COR-L47 (cell line): ENCODE results near the gene RAD51B.
"Not testable (repeated sequence)": the region's sequence is repeated elsewhere in the genome, so short reads cannot be mapped to it uniquely, and the experiment has no call there.

Source experiments
- DNase-seq: peaks from one replicate; lab custom pipeline; 2025; lab: John Stamatoyannopoulos, UW

RAD51B gene

DNA sequence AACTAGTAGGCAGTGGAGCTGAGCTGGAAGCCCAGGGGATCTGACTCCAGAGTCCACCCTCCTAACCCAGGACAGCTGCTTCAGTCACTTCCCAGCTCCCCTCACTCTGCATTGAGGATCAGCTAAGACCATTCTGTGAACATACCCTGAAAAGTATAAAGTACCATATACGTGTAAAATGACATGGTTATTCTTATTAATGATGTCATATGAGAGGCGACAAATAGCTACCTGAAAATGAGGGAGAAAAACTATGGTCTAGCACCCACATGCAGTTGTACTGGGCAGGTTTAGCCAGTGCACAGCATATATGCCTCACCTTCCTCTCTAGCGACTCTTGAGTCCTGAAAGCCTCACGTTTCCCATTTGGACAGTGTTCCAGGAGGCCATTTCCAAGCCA lies 461.9 kb downstream of the RAD51B start:
- no peak for DNase-seq

DNA sequence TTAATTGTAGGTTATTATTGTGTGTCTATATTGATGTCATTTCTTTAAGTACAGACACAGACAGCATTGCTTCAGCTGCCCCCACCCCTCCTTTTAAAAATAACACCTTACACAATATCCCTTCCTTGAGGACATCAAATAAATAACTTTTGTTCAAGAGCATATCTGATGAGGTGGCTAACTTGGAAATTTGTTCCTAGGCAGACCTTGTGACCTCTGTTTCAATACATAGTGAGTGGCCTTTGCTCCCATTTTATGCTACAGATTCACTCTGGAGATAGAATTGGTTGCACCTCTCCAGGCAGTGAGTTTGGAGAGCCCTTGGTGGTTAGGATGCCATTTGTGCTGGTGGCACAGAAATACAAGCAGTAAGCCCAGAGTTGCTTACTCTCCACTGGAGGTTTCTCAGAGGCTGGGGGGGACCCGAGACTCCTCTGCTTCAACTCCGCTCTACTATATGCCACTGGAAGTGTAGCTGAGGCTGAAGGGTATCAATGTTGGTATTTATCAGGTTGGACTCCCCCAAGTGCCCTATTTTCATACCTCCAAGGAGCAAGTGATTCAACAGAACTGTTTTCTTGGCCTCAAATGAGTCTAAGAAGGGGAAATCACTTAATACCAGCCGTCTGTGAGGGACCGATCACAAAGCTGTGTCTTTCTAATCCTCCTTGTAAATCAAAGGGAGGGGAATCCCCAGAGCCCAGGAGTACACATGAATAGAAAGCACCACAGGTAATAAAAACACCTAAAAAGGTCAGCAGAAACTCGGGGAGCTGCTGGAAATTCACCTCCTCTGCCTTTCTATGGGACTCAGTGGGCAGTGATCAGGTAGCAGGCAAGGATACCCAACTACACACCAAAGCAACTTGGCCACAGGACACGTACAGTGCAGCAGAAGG lies 463.1 kb downstream of the RAD51B start:
- no peak for DNase-seq

DNA sequence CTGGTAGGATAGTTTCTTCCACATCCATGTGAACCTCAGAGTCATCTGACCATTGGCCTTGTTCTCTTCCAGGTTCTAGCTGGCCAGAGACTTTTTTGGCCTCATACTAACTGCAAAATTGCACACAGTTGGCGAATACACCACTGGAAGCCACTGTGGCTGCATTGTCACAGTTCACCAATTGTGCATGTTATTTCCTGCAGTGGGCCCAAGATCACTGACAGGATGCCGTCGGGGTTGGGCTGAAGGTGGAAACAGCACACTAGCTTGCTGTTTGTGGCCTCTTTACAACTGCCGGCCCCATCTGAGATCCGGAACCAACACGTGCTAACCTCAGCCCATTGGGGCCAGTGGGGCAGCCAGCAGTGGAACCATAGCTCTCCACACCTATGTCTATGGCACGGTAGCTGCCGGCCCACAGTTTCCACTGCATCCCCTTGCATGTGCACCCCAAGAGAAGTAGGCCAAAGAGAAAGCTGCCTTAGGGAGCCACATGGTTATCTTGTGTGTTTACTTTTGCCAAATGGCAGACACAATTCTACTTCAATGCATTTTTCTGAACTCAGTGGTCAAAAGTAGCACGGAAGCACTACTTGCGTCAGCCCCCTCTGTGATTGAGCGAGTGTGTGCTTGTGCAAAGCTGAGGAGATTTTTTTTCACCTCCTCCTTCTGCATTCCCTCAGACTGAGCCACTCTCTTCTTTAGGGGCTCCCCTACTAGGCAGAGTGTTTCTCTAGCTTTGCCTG lies 464.0 kb downstream of the RAD51B start:
- DNase-seq: no peak

DNA sequence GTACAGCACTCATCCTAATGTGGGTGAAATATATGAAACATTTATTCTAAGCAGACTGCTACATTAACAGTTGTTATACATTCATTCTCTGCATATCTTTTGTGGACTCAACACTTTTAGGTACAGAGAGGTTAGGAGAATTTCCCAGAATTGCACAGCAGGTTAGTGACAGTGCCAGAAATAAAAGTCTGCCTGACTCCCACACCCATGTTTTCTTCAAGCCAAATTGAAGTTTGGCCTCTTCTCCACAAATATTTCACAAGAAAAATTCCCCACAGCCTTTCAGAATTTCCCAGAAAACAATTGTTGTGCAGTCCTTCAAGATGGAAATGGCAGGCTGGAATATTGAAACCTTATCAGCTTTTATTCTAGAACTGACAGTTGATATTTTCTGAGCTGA lies 464.8 kb downstream of the RAD51B start:
- DNase-seq: no peak

DNA sequence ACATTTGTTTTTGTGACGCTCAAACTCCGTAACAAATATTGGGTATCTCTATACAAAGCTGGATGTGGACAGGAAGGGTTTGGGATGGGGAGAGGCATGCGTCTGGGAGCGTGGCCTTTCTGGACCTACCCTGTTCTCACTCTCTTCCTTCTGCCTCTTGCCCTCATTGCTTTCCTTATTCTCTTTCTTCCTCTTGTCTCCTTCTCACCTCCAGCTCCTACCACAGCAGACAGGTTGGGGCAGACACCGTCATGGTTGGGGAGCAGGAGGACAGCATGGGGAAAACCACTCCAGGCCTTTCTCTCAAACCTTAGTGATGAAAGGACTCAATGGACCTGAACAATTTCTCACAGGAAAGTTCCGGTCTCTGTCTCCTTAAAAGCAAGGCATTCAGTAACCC lies 465.3 kb downstream of the RAD51B start:
- no peak for DNase-seq

DNA sequence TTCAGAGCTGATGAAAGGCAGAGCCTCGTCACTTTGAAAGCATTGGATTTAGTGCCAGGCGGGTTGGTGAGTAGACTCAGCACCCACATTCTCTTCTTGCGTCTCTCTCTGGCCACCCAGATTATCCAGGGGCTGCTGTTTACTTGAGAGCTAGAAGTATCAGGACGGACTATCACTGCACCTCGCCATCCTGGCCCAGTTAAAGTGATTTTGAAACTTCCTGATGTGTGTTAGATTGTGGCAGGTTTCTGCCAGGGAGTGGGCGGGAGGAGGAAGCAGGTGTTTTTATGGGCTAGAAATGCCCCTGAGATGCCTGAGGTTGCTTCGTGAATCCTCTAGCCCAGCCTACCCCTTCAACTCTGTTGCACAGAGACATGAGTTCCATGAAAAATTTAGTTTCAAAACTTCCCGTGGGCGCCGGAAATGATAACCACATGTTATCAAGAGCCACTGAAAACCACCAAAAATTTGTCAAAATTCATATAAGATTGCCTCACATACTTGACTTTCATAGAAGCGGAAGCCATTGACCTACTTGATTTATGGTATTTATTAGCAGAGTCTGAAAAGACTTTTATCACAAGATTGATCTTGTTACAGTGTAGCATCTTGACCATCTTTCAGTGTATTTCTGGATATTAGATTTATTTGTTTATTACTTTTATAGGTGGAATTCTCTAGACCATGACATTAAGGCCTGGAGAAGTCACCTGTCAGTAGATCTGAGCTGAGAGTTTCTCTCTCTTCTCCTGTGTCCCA lies 466.0 kb downstream of the RAD51B start:
- no peak for DNase-seq

DNA sequence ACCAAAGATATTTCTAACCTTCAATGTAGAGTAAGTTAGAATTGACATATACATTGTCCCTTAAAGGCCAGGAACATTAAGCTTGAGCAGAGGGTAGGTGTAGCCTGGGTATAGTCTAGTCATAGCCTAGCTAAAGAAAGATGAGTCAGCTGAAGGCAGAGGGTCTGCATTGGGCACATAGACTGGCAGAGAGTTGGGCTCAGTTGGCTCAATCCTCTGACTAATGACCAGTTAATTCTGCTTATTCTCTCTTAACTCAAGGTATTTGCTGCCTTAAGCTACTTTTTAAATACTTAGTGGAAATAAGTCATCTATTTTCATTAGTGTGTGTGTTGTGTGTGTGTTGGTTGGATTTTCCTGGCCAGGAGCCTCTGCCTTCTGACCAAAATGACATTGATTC lies 467.1 kb downstream of the RAD51B start:
- no peak for DNase-seq

DNA sequence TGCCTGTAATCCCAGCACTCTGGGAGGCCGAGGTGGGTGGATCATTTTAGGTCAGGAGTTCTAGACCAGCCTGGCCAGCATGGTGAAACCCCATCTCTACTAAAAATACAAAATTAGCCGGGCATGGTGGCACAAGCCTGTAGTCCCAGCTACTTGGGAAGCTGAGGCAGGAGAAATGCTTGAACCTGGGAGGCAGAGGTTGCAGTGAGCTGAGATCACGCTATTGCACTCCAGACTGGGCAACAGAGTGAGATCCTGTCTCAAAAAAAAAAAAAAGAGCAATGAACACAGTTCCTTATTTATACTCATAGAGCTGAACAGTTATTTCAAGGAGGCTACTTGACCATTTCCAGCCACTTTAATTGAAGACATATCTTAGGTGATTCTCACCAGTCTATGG lies 469.9 kb downstream of the RAD51B start:
- not testable (repeated sequence) for DNase-seq

DNA sequence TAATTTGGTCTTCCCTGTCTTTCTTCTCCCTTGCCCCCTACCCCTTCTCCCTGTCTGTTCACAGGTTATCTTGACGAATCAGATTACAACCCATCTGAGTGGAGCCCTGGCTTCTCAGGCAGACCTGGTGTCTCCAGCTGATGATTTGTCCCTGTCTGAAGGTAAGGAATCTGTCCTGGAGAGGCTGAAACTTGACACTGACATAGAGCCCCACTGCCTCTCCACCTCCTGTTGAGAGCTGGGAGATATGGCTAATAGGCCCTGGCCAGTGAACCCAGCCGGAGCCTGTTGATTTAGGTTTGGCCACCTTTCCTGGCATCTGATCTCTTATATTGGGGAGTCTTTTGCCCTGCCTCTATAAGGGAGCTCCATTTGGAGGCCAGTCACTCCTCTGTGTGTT lies 472.2 kb downstream of the RAD51B start:
- no peak for DNase-seq

DNA sequence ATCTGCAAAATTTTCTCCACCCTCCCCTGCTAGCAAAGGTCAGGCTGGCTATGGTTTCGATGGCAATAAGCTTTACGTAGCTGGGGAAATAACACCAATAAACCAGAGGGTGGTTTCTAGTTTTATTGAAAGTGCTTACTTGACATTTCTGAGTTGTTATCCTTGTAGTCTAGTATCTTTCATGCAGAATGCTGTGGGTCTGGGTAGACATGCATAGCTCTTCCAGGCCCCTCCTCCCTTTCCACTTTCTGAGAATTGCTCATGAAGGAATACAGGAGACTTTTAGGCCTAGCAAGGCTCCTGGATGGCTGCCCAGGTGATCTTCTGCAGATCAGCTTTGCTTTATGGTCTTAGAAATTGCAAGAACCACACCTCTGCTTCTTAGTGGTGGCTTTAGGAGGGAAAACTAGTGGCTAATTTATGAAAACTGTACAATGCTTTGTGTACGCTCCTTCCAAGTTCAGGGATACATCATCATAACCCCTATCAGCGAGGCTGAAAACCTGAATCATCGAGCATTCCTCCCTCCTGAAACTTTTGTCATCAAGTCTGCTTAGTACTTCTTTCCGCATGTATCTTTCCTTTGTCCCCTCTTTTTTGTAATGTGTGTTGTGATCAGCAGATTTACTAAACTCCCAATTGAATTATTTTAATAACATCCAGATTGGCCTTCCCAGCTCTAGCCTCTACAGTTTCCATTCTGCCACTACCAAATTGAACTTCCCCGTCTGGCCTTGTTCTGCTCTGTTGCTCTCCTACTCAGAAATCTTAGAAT lies 473.0 kb downstream of the RAD51B start:
- DNase-seq: no peak

DNA sequence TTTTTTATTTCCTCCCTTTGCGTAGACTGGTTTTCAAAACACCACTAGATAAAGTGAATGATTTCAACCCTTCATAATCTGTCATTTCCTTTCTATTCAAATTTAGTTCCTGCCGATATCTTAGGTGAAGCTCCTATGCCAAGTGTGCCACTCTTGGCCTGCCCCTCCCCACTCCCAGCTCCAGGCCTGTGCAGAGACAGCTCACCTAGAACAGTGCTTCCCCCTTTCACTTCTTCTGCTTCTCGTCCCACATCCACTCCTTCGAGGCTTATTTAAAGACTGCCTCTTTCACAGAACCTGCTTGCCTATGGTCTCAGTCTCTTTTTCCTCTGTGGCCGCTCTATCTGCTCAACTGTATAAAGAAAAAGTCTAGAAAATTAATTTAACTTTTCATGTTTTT lies 473.8 kb downstream of the RAD51B start:
- DNase-seq: no peak

DNA sequence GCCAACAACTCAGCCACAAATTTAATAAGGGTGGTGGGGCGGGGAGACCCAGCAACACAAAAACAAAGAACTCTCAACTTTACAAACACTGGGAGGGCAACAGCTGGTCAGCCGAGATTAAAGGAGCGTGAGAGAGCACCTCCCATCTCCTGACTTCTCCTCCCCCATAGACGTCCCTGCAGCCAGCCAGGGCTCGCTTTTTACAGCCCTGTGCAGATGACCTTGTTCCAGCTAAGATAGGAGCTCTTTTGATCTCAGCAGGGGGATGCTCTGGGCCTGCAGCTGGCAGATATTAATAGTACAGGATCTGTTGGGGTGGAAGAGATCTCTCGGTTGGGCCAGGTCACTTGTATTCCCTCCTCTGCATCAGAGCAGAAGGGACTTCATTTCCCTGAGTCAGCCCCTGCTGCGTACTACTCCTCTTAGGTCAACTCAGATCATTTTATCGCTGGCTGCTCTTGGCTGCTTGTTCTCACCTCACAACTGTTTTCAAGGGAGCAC lies 475.8 kb downstream of the RAD51B start:
- DNase-seq: no peak

DNA sequence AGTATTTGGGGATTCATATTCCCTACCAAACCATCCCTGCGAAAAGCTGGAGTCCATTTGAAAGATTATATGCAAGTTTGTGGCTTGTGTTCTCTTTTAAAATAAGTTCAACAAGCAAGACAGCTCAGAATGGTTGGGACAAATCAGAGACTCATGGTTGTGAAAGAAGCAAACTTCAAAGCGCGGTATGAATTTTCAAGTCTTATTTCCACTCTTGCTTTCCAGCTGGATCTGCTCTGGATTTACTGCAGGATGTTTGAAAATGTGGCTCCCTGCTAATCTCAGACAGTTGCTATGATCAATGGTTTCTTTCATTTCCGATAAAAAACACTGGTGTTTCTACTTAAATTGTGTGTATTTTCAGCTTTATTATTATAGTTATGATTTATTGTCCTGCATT lies 477.5 kb downstream of the RAD51B start:
- DNase-seq: no peak

DNA sequence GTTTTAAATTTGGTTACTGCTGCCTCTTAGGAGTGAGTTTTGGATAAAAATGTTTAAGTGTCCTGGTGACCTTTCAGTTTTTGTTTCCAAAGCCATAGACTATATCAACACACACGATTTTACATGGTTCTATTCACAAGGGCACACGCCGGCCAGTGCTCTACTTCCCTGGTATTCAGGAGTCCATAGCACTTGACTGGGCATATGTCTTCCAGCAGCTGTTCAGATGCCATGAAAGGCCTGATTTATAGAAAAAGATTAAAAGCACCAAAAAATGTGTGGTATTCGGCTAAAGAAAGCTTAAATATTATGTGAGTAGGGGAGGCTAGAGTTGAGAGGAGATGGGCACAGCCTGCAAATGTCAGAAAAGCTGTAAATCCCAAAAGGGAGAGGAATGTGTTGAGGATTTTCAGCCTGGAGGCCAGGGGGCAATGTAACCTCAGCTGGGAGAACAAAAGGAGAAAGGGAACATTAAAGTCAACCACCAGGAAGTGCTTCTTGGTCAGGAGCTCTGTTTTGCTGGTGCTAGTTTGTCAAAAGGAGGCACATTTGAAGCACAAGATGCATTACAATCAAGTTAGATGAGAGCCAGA lies 478.4 kb downstream of the RAD51B start:
- no peak for DNase-seq

DNA sequence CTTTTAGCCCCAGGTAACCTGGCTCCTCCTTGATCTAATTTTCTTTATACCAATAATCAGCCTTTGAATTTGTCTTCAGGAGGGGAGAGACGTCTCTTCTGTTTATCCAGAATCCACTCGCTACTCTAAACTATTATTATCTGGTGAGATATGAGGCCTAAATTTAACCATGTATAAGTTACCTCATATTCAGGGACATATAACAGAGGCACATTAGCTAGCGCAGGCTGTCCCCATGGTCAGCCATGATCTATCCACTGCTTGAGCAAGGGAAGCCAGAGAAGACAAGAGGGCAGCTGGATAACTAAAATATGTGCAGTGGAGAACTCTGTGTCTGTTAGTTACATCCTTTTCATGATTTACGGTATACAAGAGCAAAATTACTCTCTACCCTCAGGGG lies 481.0 kb downstream of the RAD51B start:
- no peak for DNase-seq

DNA sequence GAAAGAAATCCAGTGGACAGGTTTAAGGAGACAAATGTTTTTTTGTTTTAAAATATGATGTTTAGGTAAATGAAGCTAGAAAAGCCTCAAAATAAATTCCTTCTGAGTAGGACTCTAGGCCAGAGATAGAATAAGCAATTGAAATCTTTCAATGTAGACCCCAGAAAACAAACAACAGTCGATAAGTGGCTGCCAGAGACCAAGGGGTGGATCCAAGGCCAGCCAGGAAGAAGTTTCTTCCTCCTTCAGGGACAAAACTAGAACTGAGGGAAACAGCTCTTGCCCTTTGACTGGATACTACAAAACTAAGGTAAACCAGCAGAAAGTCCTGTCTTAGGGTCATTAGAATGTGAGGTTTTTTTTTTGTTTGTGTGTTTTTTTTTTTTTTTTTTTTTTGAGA lies 481.6 kb downstream of the RAD51B start:
- no peak for DNase-seq

DNA sequence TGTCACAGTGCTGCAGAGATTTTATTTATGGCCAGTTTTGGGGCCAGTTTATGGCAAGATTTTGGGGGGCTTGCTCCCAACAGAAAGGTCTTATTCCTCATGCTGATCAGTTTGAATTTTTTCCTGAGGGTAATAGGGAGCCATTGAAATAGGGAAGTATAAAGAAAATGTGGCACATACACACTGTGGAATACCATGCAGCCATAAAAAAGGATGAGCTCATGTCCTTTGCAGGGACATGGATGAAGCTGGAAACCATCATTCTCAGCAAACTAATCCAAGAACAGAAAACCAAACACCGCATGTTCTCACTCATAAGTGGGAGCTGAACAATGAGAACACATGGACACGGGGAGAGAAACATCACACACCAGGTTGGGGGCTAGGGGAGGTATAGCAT lies 483.4 kb downstream of the RAD51B start:
- DNase-seq: not testable (repeated sequence)

DNA sequence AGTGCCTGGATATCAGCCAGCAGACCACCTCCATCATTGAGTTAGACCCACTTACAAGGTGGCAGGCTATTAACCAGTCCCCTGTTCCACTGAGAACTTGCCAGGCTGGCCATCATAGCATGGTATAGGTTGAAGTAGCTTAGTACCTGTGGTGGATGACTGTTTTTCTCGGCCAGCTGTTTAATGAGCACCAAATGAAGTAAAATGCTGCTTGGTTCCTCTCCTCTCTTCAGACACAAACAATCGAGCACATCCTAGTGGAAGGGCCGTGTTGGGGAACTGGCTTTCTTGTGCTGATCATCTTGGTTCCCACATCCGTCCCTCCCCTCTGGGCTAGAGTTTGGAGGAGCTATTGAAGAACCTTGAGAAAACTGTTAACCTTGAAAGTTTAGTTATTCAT lies 486.2 kb downstream of the RAD51B start:
- DNase-seq: no peak

DNA sequence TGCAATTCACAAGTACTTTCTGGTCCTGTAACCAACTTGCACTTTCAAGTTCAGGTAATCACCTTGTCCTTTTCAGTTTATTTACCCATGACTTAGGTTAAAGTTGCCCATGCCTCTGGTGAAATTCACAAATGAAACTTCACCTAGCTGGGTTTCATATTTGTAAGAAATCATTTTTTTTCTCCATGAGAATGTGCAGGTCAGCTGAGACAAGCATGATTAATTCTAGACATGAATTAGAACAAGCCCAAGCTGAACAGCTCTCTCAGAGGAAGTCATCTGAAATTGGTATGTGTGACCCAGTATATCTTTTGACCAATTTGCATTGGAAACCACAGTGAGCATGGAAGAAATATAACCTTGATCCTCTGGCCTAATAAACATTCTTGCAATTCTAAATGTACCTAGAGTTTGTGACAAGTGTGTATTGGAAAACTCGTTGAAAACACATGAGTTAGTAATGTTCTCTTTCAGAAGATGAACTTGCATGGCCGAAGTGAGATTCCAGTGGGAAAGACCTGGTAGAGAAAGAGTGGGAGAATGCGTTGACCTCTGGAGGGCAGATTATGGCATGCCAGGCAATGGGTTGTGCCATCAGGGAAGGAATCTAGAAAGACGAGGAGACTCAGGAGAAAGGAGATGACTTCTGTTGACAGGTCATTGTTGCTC lies 486.8 kb downstream of the RAD51B start:
- no peak for DNase-seq

DNA sequence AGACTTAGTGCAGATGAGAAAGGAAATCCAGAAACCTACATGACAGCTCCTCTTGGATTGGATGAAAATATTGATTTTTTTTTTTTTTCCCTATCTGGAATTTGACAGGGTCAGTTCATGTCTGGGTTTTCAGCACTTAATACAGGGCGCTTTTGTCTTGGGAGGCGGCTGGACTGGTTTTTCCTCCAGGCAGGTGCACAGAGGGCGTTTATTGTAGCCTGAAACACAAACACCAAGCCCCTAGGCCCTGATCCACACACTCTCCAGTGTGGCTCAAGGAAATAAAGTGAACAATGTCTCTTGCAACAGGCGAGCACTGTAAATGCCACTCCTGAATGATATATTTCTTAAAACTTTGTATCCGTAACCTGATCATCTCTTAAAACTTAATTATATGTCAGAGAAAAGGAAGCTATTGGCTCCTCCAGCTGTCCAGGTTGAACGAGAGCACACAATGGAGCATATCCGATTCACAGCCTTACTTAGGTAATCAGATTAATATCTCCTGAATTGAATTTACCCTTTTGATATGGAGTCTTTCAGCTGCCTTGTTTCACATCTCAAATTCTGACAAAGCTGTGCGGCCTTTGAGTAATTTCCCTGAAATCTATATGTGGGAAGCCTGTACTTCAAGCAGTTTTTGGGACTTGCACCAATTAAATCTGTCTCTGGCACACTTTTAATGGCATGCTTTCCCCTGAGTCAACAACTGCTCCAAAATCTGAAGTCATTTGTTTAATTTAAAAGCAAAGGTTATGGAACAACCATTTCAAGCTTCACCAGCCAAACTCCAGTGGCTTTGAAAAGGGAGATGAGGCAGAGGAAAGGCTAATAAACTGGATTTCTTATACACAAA lies 487.6 kb downstream of the RAD51B start:
- DNase-seq: peak; percentile 80
